ENCODE data around the gene ARHGAP5.

- TF ChIP-seq CTCF (IDR thresholded peaks at IDR 0.05; ENCODE audit: insufficient read depth, low read length) (no peak), SPI1 (IDR thresholded peaks at IDR 0.05; ENCODE audit: borderline replicate concordance, low read depth) (no peak)
Observed at GRCh38 chr14:32077081-32078022, at the start of gene ARHGAP5.
